ENCODE results near the gene SASH1. TPM values are rescaled to one million over a fixed set of nuclear protein-coding genes. Genes with fewer than 3 reads are reported as not detected.

Gene SASH1
- total and polyA plus RNA-seq, 9 of the 15 experiments (the other 6 are each of a cell fraction or from before 2014, with no cell fraction given): 0.35 to 3.5 (median 1.6) TPM

- peaks cover 0 to 9% of the 10 kb centered on the region in 2 experiments; a peak in 2 of 5 replicates for H3K27me3 ChIP-seq (ENCODE audit: control insufficient read depth in 2 of 2, insufficient read depth in 2 of 2, low read length in 2 of 2)
- H3K9me3 ChIP-seq (replicated peaks; ENCODE audit: control insufficient read depth, insufficient read depth, low read depth, low read length): no peaks in the 10 kb centered on the region
- H4K20me1 ChIP-seq (replicated peaks; ENCODE audit: control insufficient read depth, insufficient read depth, low read length): no peaks in the 10 kb centered on the region
- no peaks in the 10 kb centered on the region for H3K4me1 ChIP-seq (replicated peaks in 1 of 2; ENCODE audit: control insufficient read depth in 2 of 2, insufficient read depth in 2 of 2, low read length in 2 of 2)
- no peaks in the 10 kb centered on the region for H3K9me1 ChIP-seq (ENCODE audit: control insufficient read depth, insufficient read depth, low read length)
- intact Hi-C loops (cut with micrococcal nuclease): no loop called here
- no peaks in the 10 kb centered on the region for H3K79me2 ChIP-seq (ENCODE audit: control insufficient read depth, insufficient read depth, low read length)
- in situ Hi-C loops (cut with MboI): no loop called here
- DNase-seq (ENCODE audit: extremely low read depth in 1 of 4, low spot score in 3 of 4): no peak
- H3K36me3 ChIP-seq (ENCODE audit: control insufficient read depth, insufficient read depth, low read length): no peaks in the 10 kb centered on the region
- no peak overlapping the region for H3K9ac ChIP-seq (ENCODE audit: insufficient read depth in 1 of 2, low read depth in 2 of 2, low read length in 2 of 2)
- ATAC-seq: no peak
- ChIA-PET CTCF (ENCODE audit: low intra/inter-chr PET ratio) (no interaction called here), POLR2A (no interaction called here)
- H2AFZ ChIP-seq (ENCODE audit: low read depth, low read length): 0 out of 2 replicates have a peak overlapping the region, but pooled peaks have one; percentile 4
- no peak overlapping the region for H3K4me3 ChIP-seq
- BruUV-seq (replicated peaks): no TSS peak
- WGBS (ENCODE audit: insufficient coverage, low coverage, missing lambda C conversion rate): 2% methylated on average over 6 of the region's 6 CpGs
- H3K4me2 ChIP-seq (ENCODE audit: insufficient read depth, low read length): no peak overlapping the region
- H3K27ac ChIP-seq (ENCODE audit: extremely low read depth, low read depth, low read length): no peak overlapping the region
- FAIRE-seq: no peak
- TF ChIP-seq ETV5 (CRISPR knock-in tag; IDR thresholded peaks at IDR 0.05; ENCODE audit: low read depth) (no peak), AFF1 (IDR thresholded peaks at IDR 0.05; ENCODE audit: low read depth in 1 of 2, partially characterized antibody in 2 of 2) (no peak), NBN (IDR thresholded peaks at IDR 0.05; ENCODE audit: low read depth) (no peak), SMAD4 (CRISPR knock-in tag; conservative IDR thresholded peaks at IDR 0.05) (no peak), EGR1 (conservative IDR thresholded peaks at IDR 0.05) (no peak), RBM22 (IDR thresholded peaks at IDR 0.05; ENCODE audit: low read depth, low read length, poor library complexity, severe bottlenecking) (no peak), FOXM1 (IDR thresholded peaks at IDR 0.05; ENCODE audit: low read depth) (no peak), FOXM1 (CRISPR knock-in tag; IDR thresholded peaks at IDR 0.05; ENCODE audit: low read depth) (no peak), ZNF347 (CRISPR knock-in tag; IDR thresholded peaks at IDR 0.05; ENCODE audit: low read depth) (no peak), EZH2 (IDR thresholded peaks at IDR 0.05; ENCODE audit: borderline replicate concordance, low read depth, low read length) (no peak), CC2D1A (IDR thresholded peaks at IDR 0.05) (no peak), MAFG (tag; conservative IDR thresholded peaks at IDR 0.05) (no peak), GATAD2A (IDR thresholded peaks at IDR 0.05) (no peak), GMEB1 (CRISPR knock-in tag; IDR thresholded peaks at IDR 0.05) (no peak), ZNF324 (CRISPR knock-in tag; IDR thresholded peaks at IDR 0.05) (no peak)
These were observed 251.2 kb downstream of the SASH1 start for GRCh38 chr6:148593813-148594170.
